Measurements from ENCODE around the gene IL12RB1.
A peak's percentile ranks its signal among the peaks of the same experiment; 100 is the strongest.

Gene IL12RB1

GRCh38 chr19:18013210-18014111, 73.3 kb downstream of the IL12RB1 start:
- DNase-seq = peak in 2 of 56 donors; percentile 13 to 18

- DNase-seq = no peak
Measured at GRCh38 chr19:18010149-18010548, 76.6 kb downstream of the IL12RB1 start.

- peak in 3 of 56 donors; percentile 9 to 32 (median 21) for DNase-seq
Measured at GRCh38 chr19:18009412-18010066, 77.2 kb downstream of the IL12RB1 start.
